Endometrial microvascular endothelial cells (primary cell): ENCODE results near the gene CYP2W1. TPM values are rescaled to one million over a fixed set of nuclear protein-coding genes. Genes with fewer than 3 reads are reported as not detected.
"Not testable (repeated sequence)": the region's sequence is repeated elsewhere in the genome, so short reads cannot be mapped to it uniquely, and the experiment has no call there.

Source experiments
- in situ Hi-C: cut with HindIII; loops from 2 replicates; pipeline ENCODE4 v1.10.0; 2017; ENCODE audit warnings: low sequenced_read_pairs, low pct_unique_long_range_greater_than_20kb; ENCODE audit errors: inconsistent ontology term
- total RNA-seq: library from RNA; depleted of rRNA; stranded (reverse); fragments of >200 nt; gene quantifications from one replicate; pipeline ENCODE4 v1.2.3, GENCODE V29; 2015; ENCODE audit errors: inconsistent ontology term

Gene CYP2W1
- total RNA-seq, 1 donor from 2014 or later: not detected

DNA sequence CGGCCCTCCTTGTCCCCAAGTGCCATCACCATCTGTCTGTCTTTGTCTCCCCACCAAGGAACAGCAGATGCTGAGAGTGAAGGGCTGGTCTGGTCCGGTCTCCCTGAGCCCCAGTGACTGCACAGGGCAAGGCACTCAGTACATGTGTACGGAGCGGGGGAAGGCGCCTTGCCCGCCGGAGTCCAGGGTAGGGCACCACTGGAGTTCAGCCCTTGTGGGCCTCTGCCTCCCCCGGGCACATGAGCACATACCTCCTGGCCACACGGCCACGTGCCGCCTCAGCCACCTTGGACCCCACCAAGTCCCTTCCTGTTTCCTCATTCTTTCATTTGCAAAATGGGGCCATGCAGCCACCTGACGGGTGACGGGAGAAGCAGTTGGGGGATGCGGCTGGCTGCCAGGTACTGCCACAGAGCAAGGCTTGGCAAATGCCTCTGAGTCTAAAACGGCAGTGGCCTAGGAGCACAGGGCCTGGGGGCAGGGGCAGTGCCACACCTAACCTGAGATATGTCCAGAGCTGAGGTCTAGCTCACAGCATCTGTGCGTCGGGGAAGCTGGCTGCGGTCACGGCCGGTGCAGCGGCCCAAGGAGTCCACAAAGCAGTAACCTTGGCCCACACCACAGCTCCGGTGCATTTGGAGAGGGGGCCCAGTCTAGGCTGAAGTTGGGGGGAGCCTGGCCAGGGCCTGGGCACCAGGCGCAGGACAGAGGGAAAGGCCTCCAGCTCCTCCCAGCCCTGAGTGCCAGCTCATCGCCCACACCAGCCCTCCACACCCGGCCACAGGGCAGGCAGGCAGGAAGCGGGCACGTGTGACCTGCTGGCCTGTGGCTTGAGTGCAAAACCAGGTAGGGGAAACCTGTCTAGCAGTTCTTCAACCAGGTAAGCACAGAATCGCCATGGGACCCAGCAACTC lies 33.7 kb upstream of the CYP2W1 start:
- in situ Hi-C loops: no loop called here

DNA sequence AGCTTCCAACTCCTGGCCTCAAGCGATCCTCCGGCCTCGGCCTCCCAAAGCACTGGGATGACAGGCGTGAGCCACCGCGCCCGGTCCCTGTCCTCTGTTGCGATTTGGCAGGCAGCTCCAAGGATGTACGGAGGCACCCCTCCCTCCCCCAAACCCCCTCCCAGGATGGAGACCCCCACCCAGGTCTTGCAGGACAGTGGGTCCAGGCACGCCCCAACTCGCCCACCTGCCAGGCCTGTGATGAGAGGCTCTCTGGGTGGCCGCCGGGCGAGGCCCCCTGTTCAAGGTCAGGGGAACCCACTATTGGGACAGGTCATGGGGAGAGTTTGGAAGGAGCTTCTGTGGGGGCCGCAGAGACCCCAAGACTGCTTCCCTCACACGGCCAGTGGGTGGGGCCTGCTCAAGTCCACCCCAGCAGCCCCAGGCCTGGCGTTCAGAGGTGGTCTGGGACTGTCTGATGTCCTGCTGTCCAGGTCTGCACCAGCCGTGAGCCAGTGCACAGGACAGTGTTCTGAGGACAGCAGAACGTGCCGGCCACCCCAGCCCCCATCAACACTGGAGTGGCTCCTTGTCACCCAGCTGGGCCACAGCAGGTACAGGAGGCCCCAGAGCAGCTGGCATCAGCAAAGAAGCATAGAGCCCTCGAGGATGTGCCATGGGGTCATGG lies 31.0 kb upstream of the CYP2W1 start:
- in situ Hi-C loops: no loop called here

DNA sequence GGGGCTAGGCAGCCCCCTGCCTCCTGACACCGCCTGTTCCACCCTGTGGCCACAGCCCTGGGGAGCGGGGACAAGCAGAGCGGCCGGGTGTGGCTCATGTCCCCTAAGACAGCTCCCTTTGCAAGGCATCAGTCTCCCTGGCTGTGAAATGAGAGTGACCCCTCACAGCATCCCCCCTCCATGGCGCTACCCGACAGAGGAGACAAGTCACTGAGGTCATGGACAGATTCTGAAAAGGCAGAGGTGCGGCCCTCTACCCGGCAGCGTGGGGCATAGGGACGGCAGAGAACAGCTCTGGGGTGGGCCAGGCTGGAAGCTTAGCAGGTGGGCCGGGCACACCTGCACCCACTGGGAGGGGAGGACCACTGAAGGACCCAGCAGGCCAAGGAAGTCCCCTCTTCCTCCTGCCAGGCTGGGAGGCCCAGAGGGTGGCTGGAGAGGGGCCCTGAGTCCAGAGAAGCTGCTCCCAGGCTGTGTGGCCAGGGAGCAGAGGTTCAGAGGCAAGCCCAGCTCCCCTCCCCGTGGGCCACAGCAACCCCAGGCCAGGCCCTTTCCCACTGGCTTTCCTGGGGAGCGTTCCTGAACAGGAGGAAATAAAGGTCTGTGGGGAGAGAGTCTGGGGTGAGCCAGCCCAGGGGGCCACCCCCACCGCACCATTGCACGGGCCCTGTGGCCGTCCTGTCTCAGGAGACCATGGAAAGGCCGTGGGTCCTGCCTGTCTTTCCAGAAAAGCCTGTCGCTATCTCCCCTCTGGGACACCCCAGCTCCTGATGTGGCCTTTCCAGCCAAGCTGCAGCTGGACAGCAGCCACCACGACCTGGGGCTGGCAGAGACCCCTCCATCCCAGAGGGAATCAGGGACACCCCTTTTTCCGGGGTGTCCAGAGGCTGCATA lies 30.2 kb upstream of the CYP2W1 start:
- in situ Hi-C loops: no loop called here

DNA sequence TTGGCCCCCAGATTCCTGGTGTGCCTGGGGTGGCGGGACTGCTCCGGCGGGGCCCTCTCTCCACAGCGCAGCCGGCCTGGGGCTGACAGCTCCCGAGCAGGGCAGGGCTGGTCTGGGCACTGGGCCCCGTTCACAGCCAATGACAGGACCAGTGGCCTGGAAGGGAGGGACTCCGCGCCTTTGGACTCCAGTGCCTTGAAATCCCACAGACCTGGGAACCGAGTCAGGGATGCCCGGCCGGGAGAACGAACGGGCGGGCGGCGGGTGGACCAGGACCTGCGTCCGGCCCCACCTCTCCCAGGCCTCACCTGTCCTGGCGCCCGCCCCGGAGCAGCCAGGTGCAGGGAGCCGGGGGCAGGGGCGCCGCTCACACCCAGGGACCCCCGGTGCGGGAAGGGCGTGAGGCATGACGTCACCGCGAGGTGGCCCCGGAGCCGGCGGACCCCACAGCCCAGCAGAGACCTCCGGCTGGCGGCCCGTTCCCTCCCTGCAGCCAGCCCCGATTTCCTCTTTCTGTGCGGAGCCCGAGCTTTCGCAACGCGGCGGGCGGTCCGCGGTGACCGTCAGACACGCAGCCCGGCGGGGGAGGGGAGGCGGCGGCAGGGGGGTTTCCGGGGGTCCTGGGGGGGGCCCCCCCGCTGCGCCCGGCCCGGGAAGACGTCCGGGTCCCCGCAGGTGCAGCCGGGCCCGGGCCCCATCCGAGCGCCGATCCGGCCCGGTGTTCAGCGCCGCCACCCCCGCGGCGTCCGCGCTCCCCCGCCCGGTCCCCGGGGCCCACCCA lies 29.2 kb upstream of the CYP2W1 start:
- in situ Hi-C loops: no loop called here

GRCh38 chr7:954330-955238 lies 28.4 kb upstream of the CYP2W1 start, which contains the start of gene ADAP1:
Gene ADAP1 (minus strand): TSS chr7:954680. CDS start chr7:954477, 203 bp downstream.
- in situ Hi-C loops: no loop called here

DNA sequence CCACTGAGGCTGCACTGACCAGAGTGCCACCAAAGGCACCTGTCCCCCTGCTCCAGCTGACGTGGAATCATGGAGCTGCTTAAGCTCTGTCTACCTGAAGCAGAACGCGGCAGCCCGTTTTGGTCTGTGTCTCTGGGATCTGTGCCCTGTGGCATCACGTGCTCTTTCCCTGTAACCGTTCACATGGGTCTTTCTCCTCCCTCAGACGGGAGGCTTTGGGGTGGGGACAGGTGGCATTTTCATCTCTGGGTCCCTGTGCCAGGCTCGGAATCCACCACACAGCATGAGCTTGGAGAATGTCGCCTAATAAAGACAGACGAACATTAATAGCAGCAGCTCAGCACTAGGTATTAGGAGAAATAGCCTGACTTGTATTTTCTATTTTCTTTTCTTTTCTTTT lies 26.9 kb upstream of the CYP2W1 start:
- in situ Hi-C loops: no loop called here

GRCh38 chr7:957418-958220 lies 25.4 kb upstream of the CYP2W1 start:
- in situ Hi-C loops: no loop called here

GRCh38 chr7:958221-959200 lies 24.5 kb upstream of the CYP2W1 start:
- in situ Hi-C loops: no loop called here

DNA sequence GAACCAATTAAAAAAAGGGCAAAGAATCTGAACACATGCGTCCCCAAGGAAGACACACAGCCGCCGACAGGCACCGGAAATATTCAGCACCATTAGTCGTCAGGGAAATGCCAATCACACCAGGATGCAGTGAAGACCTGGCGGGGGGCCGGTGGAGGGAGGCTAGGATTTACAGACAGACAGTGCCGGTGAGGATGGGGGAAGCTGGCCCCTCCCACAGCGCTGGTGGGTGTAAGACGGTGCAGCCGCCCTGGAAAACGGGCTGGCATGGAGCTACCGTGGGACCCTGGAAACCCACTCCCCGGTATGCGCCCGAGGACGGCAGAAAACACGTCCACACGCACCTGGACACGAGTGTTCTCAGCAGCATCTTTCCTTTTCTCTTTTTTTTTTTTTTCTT lies 23.7 kb upstream of the CYP2W1 start:
- in situ Hi-C loops: no loop called here

GRCh38 chr7:959740-960139 lies 23.2 kb upstream of the CYP2W1 start:
- in situ Hi-C loops: not testable (repeated sequence)

DNA sequence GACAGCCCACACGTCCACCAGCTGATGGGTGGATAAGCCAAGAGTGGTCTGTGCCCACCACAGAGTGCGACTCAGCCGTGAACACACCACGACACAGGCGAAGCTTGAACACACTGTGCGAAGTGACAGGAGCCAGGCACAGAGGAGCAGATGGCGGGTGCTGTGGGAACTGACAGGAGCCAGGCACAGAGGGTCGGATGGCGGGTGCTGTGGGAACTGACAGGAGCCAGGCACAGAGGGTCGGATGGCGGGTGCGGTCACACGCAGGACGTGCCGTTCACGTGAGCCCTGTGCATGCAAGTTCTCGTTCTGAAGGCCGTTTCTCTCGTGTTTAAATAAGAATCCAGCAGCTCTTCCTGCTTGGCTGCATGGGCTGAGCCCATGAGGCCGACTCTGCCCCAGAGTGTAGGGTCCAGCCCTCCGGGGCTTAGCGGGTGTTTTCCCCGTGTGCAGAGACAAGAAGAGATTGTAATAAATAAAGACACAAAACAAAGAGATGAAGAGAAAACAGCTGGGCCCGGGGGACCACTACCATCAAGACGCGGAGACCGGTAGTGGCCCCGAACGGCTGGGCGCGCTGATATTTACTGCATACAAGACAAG lies 22.6 kb upstream of the CYP2W1 start:
- in situ Hi-C loops: no loop called here

DNA sequence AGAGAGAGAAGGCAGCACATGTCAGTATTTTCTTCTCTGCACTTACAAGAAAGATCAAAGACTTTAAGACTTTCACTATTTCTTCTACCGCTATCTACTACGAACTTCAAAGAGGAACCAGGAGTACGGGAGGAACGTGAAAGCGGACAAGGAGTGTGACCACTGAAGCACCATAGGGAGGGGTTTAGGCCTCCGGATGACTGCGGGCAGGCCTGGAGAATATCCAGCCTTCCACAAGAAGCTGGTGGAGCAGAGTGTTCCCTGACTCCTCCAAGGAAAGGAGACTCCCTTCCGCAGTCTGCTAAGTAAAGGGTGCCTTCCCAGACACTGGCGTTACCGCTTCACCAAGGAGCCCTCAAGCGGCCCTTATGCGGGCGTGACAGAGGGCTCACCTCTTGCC lies 22.0 kb upstream of the CYP2W1 start:
- in situ Hi-C loops: not testable (repeated sequence)

GRCh38 chr7:961546-962400 lies 21.2 kb upstream of the CYP2W1 start:
- in situ Hi-C loops: no loop called here

GRCh38 chr7:962401-963081 lies 20.4 kb upstream of the CYP2W1 start:
- in situ Hi-C loops: no loop called here
